ENCODE measurements around the gene SLK. TPM values are rescaled to one million over a fixed set of nuclear protein-coding genes. Genes with fewer than 3 reads are reported as not detected.

SLK gene
- total RNA-seq, 4 donors from 2014 or later: 62.2 to 74.7 (median 68.0) TPM

GRCh38 chr10:104002911-104003310 lies 36.0 kb downstream of the SLK start:
- Histone ChIP-seq H3K27me3 (no peaks in the 10 kb centered on the region), H3K27ac (no peak overlapping the region), H3K36me3 (peaks cover 0 to 77% (median 0%) of the 10 kb centered on the region in 3 donors), H3K4me1 (no peaks in the 10 kb centered on the region), H3K4me3 (no peak overlapping the region), H3K9me3 (no peaks in the 10 kb centered on the region)
- 86 to 92% methylated on average over 1 of the region's 1 CpG for WGBS, 2 donors
- no peak for DNase-seq (ENCODE audit: low spot score in 2 of 2)
- TF ChIP-seq POLR2A (IDR thresholded peaks at IDR 0.05): no peak
- no peak for TF ChIP-seq EP300 (IDR thresholded peaks at IDR 0.05)
- TF ChIP-seq CTCF (IDR thresholded peaks at IDR 0.05): no peak

GRCh38 chr10:104005172-104005863 lies 38.4 kb downstream of the SLK start:
- Histone ChIP-seq H3K4me3 (no peak overlapping the region), H3K36me3 (peaks cover 0 to 75% (median 0%) of the 10 kb centered on the region in 3 donors), H3K9me3 (no peaks in the 10 kb centered on the region), H3K4me1 (no peaks in the 10 kb centered on the region), H3K27me3 (no peaks in the 10 kb centered on the region), H3K27ac (no peak overlapping the region)
- TF ChIP-seq POLR2A (IDR thresholded peaks at IDR 0.05) (no peak), EP300 (IDR thresholded peaks at IDR 0.05) (no peak), CTCF (IDR thresholded peaks at IDR 0.05) (no peak)
- no peak for DNase-seq (ENCODE audit: low spot score in 2 of 2)
- 90 to 92% methylated on average over 8 of the region's 8 CpGs for WGBS, 2 donors

- H3K36me3 ChIP-seq: peaks cover 0 to 50% (median 0%) of the 10 kb centered on the region in 3 donors
- WGBS, 2 donors: 88 to 91% methylated on average over 2 of the region's 2 CpGs
- DNase-seq (ENCODE audit: low spot score in 2 of 2): no peak
- no peaks in the 10 kb centered on the region for H3K4me1 ChIP-seq
- H3K9me3 ChIP-seq: no peaks in the 10 kb centered on the region
- no peak overlapping the region for H3K27ac ChIP-seq
- no peak for TF ChIP-seq EP300 (IDR thresholded peaks at IDR 0.05)
- TF ChIP-seq CTCF (IDR thresholded peaks at IDR 0.05): no peak
- TF ChIP-seq POLR2A (IDR thresholded peaks at IDR 0.05): no peak
- H3K27me3 ChIP-seq: no peaks in the 10 kb centered on the region
- H3K4me3 ChIP-seq: no peak overlapping the region
These were observed 45.0 kb downstream of the SLK start for GRCh38 chr10:104011904-104012303.

GRCh38 chr10:104013489-104013888 lies 46.5 kb downstream of the SLK start:
- WGBS, 2 donors: 94 to 97% methylated on average over 4 of the region's 4 CpGs
- H3K27me3 ChIP-seq: no peaks in the 10 kb centered on the region
- H3K4me3 ChIP-seq: no peak overlapping the region
- H3K4me1 ChIP-seq: no peaks in the 10 kb centered on the region
- peaks cover 0 to 53% (median 0%) of the 10 kb centered on the region in 3 donors for H3K36me3 ChIP-seq
- DNase-seq (ENCODE audit: low spot score in 2 of 2): no peak
- no peaks in the 10 kb centered on the region for H3K9me3 ChIP-seq
- no peak overlapping the region for H3K27ac ChIP-seq
- TF ChIP-seq POLR2A (IDR thresholded peaks at IDR 0.05): no peak
- no peak for TF ChIP-seq EP300 (IDR thresholded peaks at IDR 0.05)
- TF ChIP-seq CTCF (IDR thresholded peaks at IDR 0.05): no peak

GRCh38 chr10:104014176-104014575 lies 47.2 kb downstream of the SLK start:
- Histone ChIP-seq H3K27ac (no peak overlapping the region), H3K4me1 (no peaks in the 10 kb centered on the region), H3K9me3 (no peaks in the 10 kb centered on the region), H3K27me3 (no peaks in the 10 kb centered on the region), H3K36me3 (peaks cover 0 to 53% (median 2%) of the 10 kb centered on the region in 3 donors), H3K4me3 (no peak overlapping the region)
- WGBS, 2 donors: 74 to 76% methylated on average over 2 of the region's 2 CpGs
- no peak for DNase-seq (ENCODE audit: low spot score in 2 of 2)
- TF ChIP-seq EP300 (IDR thresholded peaks at IDR 0.05) (no peak), POLR2A (IDR thresholded peaks at IDR 0.05) (no peak), CTCF (IDR thresholded peaks at IDR 0.05) (no peak)

Data from tibial nerve (tissue), 4 donors.